Kidney (tissue), 14 donors: ENCODE results near the gene BTD. TPM values are rescaled to one million over a fixed set of nuclear protein-coding genes. Genes with fewer than 3 reads are reported as not detected.

Experiments used
- DNase-seq, 5 donors: peaks; one replicate each; pipeline ENCODE4 v3.0.0-alpha.2; 2013 to 2020
- FAIRE-seq: peaks from 2 replicates; lab custom pipeline; 2012; peaks lifted over from hg19 to GRCh38; lab: Jason Lieb, UNC
- H3K27ac ChIP-seq, 2 donors: one replicate each; pipeline ENCODE4 v1.7.0; 2013; ENCODE audit warnings: low read depth in 2 of 2, low read length in 2 of 2, inconsistent platforms in 1 of 2
- H3K27me3 ChIP-seq: one replicate; pipeline ENCODE4 v1.7.1; 2013; ENCODE audit warnings: low read length, inconsistent platforms; ENCODE audit not compliant: control insufficient read depth, insufficient read depth
- H3K36me3 ChIP-seq, 3 donors: one replicate each; pipeline versions ENCODE4 v1.7.0 to v1.7.1; 2013; ENCODE audit warnings: low read length in 3 of 3, control low read depth in 1 of 3, inconsistent platforms in 1 of 3; ENCODE audit not compliant: insufficient read depth in 3 of 3, control insufficient read depth in 2 of 3
- H3K4me1 ChIP-seq, 3 donors: one replicate each; pipeline versions ENCODE4 v1.7.0 to v1.7.1; 2013; ENCODE audit warnings: low read length in 3 of 3, inconsistent platforms in 1 of 3, low read depth in 1 of 3; ENCODE audit not compliant: control insufficient read depth in 2 of 3, insufficient read depth in 2 of 3
- H3K4me3 ChIP-seq, 3 donors: one replicate each; pipeline versions ENCODE4 v1.7.0 to v1.8.1; 2013; ENCODE audit warnings: low read length in 3 of 3, control low read depth in 1 of 3, inconsistent platforms in 1 of 3
- H3K9ac ChIP-seq, 3 donors: one replicate each; pipeline versions ENCODE4 v1.7.0 to v1.7.1; 2013; ENCODE audit warnings: low read length in 3 of 3, control low read depth in 1 of 3, inconsistent platforms in 1 of 3
- H3K9me3 ChIP-seq, 3 donors: one replicate each; pipeline versions ENCODE4 v1.7.0 to v1.7.1; 2013; ENCODE audit warnings: low read length in 3 of 3, control low read depth in 1 of 3, inconsistent platforms in 1 of 3; ENCODE audit not compliant: control insufficient read depth in 2 of 3, insufficient read depth in 1 of 3
- CTCF ChIP-seq: IDR thresholded peaks from 3 replicates; pipeline ENCODE4 v1.5.1; 2012; ENCODE audit warnings: mild to moderate bottlenecking, moderate library complexity, borderline replicate concordance; ENCODE audit not compliant: insufficient read depth; ENCODE audit errors: extremely low read depth
- intact Hi-C: fragments of 100-400 bp; cut with DNase I; formaldehyde crosslinking; loops from one replicate; pipeline ENCODE4 v1.11.1; 2022
- polyA plus RNA-seq: library from polyadenylated mRNA; stranded (reverse); fragments of 350-450 nt; fragmentation: Illumina TruSeq; extraction: RNeasy Lipid Tissue Mini Kit (QIAGEN cat#74804); gene quantifications from one replicate; pipeline ENCODE4 v1.2.3, GENCODE V29; 2014; ENCODE audit warnings: low read depth, low replicate concordance; ENCODE audit not compliant: insufficient read depth
- total RNA-seq: library from RNA; stranded (reverse); fragmentation: NEBNext Ultra II Directional; extraction: Animal tissue kit (Norgen Biotek cat#: 25700); gene quantifications from one replicate; pipeline ENCODE4 v1.2.1, GENCODE V29; 2021
- donor health status: control.
- donor health status: control.
- donor health status: control.
- donor health status: control.
- donor health status: control.
- donor health status: DM: yes; HTN: yes; CAD: no.
- donor health status: Normal renal cell carcinoma (clear cell type).

The BTD gene
- total and polyA plus RNA-seq, 2 donors from 2014 or later = 22.7 to 37.2 TPM

DNA sequence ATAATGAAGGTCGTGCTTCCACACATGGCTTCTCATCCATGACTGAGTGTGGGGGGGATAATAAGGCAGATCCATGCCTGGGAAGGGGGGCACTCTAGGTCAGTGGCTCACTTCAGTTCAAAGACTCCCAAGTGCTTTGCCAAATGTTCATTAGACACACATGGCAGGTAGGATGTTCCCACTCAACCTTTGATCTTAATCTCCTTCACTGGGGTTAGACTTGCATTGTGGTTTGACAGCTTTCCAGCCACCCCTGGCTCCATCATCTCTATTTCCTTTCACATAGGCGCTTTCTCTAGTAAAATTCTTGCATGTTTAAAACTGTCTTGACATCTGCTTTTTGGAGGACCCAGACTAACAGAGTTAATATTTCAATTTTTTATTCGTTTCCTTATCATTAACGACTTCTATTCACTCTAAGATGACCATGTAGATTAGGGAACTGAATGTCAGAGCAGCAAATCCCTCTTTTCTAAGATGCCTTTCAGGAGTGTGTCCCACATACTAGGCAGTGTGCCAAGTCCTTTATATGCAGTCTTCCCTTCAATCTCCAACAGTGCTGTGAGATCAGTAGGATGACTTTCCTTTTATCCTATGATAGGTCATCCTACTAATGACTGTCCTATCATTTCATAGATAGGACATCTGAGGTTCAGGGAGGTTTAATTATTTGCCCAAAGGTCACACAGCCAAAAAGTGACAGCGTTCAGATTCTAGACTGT is 57.9 kb downstream of the BTD start:
- intact Hi-C loops = no loop called here
- no peak overlapping the region for H3K9ac ChIP-seq
- FAIRE-seq = no peak
- DNase-seq = no peak
- no peak overlapping the region for H3K4me3 ChIP-seq
- H3K9me3 ChIP-seq = peaks cover 0 to 13% (median 4%) of the 10 kb centered on the region in 3 donors
- no peaks in the 10 kb centered on the region for H3K27me3 ChIP-seq
- H3K36me3 ChIP-seq = no peaks in the 10 kb centered on the region
- H3K4me1 ChIP-seq = no peaks in the 10 kb centered on the region
- H3K27ac ChIP-seq = no peak overlapping the region
- TF ChIP-seq CTCF = no peak

GRCh38 chr3:15660055-15660935 is 58.8 kb downstream of the BTD start:
- H3K9me3 ChIP-seq = peaks cover 0 to 13% (median 4%) of the 10 kb centered on the region in 3 donors
- no peak for TF ChIP-seq CTCF
- no peaks in the 10 kb centered on the region for H3K27me3 ChIP-seq
- H3K4me1 ChIP-seq = no peaks in the 10 kb centered on the region
- no peak overlapping the region for H3K4me3 ChIP-seq
- DNase-seq (no peak), FAIRE-seq (no peak)
- no peaks in the 10 kb centered on the region for H3K36me3 ChIP-seq
- no peak overlapping the region for H3K9ac ChIP-seq
- intact Hi-C loops = no loop called here
- H3K27ac ChIP-seq = no peak overlapping the region

DNA sequence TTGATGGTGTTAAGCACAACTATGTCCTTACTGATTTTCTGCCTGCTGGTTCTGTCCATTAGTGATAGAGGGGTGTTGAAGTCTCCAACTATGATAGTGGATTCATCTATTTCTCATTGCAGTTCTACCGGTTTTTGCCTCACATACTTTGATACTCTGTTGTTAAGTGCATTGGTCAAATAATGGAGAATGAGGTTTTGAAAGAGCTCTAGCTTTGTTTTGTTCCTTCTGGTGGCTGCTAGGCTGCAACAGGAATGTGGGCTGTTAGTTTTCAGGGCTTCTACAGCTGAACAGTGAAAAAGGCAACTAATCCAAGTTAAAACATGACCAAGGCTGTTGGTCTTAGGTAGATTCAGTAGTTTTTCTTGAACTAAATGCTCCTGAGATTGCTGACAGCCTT is 62.6 kb downstream of the BTD start:
- H3K27ac ChIP-seq = no peak overlapping the region
- H3K4me3 ChIP-seq = no peak overlapping the region
- TF ChIP-seq CTCF = no peak
- peaks cover 0 to 8% (median 6%) of the 10 kb centered on the region in 3 donors for H3K36me3 ChIP-seq
- H3K27me3 ChIP-seq = no peaks in the 10 kb centered on the region
- FAIRE-seq (no peak), DNase-seq (no peak)
- H3K9me3 ChIP-seq = no peaks in the 10 kb centered on the region
- H3K9ac ChIP-seq = no peak overlapping the region
- intact Hi-C loops = no loop called here
- no peaks in the 10 kb centered on the region for H3K4me1 ChIP-seq
